HAP-1 (cell line): ENCODE measurements around the gene SLC12A7.
"Not testable (repeated sequence)": the region's sequence is repeated elsewhere in the genome, so short reads cannot be mapped to it uniquely, and the experiment has no call there.

ENCODE experiments used
- DNase-seq, 2 experiments: peaks; one replicate each; pipeline ENCODE4 v3.0.0-alpha.2; 2016 to 2020; ENCODE audit warnings: low spot score in 2 of 2
- H3K27me3 ChIP-seq: fragments of 250-450 bp; sonication (Bioruptor Pico); 2 replicates; pipeline ENCODE4 v1.5.1; 2020; ENCODE audit warnings: low read depth, mild to moderate bottlenecking, moderate library complexity
- H3K36me3 ChIP-seq: fragments of 250-450 bp; sonication (Bioruptor Pico); replicated peaks from 2 replicates; pipeline ENCODE4 v1.5.1; 2020; ENCODE audit warnings: mild to moderate bottlenecking
- H3K4me1 ChIP-seq: fragments of 250-450 bp; sonication (Bioruptor Pico); 2 replicates; pipeline ENCODE4 v1.5.1; 2020; ENCODE audit warnings: mild to moderate bottlenecking
- H3K4me3 ChIP-seq: fragments of 250-450 bp; sonication (Bioruptor Pico); 2 replicates; pipeline ENCODE4 v1.5.1; 2020; ENCODE audit warnings: mild to moderate bottlenecking, moderate library complexity
- H3K9me3 ChIP-seq: fragments of 250-450 bp; sonication (Bioruptor Pico); 2 replicates; pipeline ENCODE4 v1.5.1; 2020; ENCODE audit warnings: mild to moderate bottlenecking, moderate library complexity
- in situ Hi-C: fragments of 300-500 bp; cut with MboI; formaldehyde crosslinking; loops from 3 replicates; pipeline ENCODE4 v1.14.3; 2020; ENCODE audit warnings: low sequenced_read_pairs, inconsistent platforms, mixed read lengths

Gene SLC12A7

GRCh38 chr5:1027631-1028441, 84.0 kb downstream of the SLC12A7 start:
- no peak for DNase-seq
- in situ Hi-C loops, result no loop called here
- no peaks in the 10 kb centered on the region for H3K4me1 ChIP-seq
- no peak overlapping the region for H3K4me3 ChIP-seq
- H3K9me3 ChIP-seq, result no peaks in the 10 kb centered on the region
- H3K27me3 ChIP-seq, result no peaks in the 10 kb centered on the region
- H3K36me3 ChIP-seq, result no peaks in the 10 kb centered on the region

GRCh38 chr5:1026700-1027621, 84.9 kb downstream of the SLC12A7 start:
- in situ Hi-C loops, result no loop called here
- Histone ChIP-seq H3K27me3 (no peaks in the 10 kb centered on the region), H3K36me3 (no peaks in the 10 kb centered on the region), H3K4me1 (no peaks in the 10 kb centered on the region), H3K9me3 (no peaks in the 10 kb centered on the region), H3K4me3 (no peak overlapping the region)
- no peak for DNase-seq

DNA sequence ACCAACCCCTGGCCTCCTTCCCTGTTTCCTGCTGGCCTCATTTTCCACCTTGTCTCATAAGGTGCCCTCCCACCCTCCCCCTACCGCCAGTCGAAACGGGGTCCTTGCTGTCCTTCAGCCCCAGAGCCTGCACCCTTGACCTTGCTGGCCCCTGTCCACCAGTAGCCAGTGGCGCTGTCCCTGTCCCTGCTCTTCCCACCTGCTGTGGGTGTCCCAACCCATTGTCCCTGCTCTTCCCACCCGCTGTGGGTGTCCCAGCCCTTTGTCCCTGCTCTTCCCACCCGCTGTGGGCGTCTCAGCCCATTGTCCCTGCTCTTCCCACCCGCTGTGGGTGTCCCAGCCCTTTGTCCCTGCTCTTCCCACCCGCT, 89.9 kb downstream of the SLC12A7 start:
- H3K9me3 ChIP-seq, H3K4me3 ChIP-seq, H3K4me1 ChIP-seq, DNase-seq, H3K36me3 ChIP-seq, in situ Hi-C loops, H3K27me3 ChIP-seq: not testable (repeated sequence)

DNA sequence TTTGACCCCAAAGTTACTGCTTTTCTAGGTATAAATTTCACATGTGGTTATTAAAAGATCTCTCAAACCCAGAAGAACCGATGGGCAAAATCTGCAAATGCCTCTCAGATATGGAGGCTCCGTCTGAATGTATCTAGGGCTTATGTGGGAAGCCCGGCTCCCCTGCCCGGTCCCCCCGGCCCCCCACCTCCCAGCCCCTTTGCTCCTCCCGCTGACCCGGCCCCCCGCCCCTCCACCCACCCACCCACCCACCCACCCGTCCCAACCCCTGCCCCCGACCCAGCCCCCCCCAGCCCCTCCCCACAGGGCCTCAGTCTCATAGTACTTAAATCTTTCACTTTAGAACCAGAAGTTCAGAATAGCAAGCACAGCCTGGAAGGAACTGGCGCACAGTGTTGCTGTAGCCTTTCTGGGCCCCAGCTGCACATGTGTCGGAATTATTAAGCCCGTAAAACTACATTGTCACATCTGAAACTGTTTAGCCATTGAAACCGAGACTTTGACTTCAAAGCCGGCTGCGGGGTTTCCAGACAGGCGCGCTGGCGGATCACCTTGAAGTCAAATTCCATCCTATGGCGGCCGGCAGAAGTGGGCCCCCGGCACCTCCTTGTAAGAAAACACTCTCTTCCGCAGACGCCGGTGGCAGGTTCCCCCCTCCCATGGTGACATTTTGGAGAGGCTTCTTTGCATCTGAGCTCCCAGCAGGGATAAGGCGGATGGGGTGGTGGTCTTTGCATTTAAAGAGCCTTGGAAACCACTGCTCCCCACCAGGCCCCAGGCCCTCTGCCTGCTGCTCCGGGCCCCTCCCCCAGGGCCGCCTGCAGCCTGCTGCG, 90.5 kb downstream of the SLC12A7 start:
- no peak overlapping the region for H3K4me3 ChIP-seq
- H3K36me3 ChIP-seq, result no peaks in the 10 kb centered on the region
- H3K4me1 ChIP-seq, result no peaks in the 10 kb centered on the region
- no peaks in the 10 kb centered on the region for H3K9me3 ChIP-seq
- no peak for DNase-seq
- in situ Hi-C loops, result no loop called here
- no peaks in the 10 kb centered on the region for H3K27me3 ChIP-seq

GRCh38 chr5:1020452-1020961, 91.4 kb downstream of the SLC12A7 start:
- H3K27me3 ChIP-seq, result no peaks in the 10 kb centered on the region
- in situ Hi-C loops, result no loop called here
- no peak for DNase-seq
- no peak overlapping the region for H3K4me3 ChIP-seq
- H3K9me3 ChIP-seq, result no peaks in the 10 kb centered on the region
- no peaks in the 10 kb centered on the region for H3K36me3 ChIP-seq
- H3K4me1 ChIP-seq, result no peaks in the 10 kb centered on the region

DNA sequence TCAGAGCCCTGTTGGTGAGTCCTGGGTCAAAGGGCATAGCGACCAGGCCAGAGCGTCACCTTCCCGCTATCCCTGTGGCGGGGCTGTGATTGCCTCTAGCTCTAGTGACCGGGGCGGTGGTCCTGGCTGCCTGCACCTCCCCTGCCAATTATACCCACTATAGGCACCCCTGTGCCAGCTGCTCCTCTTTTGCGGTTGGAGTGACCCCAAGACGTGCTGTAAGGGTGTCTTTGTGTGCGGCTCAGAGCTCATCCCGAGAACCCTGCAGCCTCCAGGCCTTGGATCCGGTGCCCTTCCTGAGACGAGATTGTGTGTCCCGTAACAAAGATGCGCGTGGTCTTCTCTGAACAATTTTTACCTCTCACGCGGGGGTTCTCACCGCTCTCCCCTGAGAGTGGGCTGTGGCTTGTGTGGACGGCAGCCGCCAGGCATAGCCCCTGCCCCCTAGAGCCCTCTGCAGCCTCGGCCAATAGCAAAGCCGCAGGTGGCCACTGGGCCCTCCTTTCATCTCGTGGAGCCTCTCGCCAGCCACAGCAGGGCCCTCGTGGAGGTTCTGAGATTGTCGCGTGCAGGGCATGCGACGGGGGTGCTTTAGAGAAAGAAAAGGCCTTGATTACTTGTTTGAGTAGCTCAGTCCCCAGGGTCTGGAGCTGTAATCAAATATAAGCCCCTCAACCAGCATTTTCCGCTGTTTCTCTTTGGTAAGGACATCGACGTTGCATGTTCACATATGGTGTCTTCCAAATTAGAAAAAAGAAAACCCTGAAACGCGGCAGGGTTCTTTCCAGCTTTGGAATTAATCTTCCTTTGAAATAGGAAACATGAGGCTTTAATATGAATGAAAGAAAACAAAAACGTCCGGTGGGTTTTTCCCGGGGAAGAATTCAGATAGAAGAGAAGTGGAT, 92.6 kb downstream of the SLC12A7 start:
- Histone ChIP-seq H3K9me3 (no peaks in the 10 kb centered on the region), H3K36me3 (no peaks in the 10 kb centered on the region), H3K27me3 (no peaks in the 10 kb centered on the region), H3K4me1 (no peaks in the 10 kb centered on the region), H3K4me3 (no peak overlapping the region)
- in situ Hi-C loops, result no loop called here
- no peak for DNase-seq

DNA sequence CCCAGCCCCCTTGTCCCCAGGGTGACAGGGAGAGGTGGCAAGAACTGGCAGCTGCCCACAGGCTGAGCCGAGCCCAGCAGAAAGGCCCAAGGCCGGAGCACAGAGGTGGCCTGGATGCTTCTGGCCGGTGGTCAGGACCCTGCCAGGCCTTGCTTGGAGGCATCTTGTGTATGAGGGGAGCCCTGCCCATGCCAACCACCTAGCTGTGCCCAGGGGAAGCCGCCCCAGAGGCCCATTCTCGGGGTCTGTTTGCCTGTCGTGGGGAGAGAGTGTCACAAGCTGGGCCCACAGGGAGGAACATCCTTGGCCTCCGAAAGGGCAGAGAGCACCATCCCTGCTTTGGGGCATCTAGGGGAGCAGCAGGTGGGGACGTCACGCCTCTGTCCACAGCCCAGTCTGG, 93.3 kb downstream of the SLC12A7 start:
- in situ Hi-C loops, result no loop called here
- no peaks in the 10 kb centered on the region for H3K27me3 ChIP-seq
- H3K4me3 ChIP-seq, result no peak overlapping the region
- H3K9me3 ChIP-seq, result no peaks in the 10 kb centered on the region
- no peaks in the 10 kb centered on the region for H3K36me3 ChIP-seq
- no peak for DNase-seq
- H3K4me1 ChIP-seq, result no peaks in the 10 kb centered on the region

DNA sequence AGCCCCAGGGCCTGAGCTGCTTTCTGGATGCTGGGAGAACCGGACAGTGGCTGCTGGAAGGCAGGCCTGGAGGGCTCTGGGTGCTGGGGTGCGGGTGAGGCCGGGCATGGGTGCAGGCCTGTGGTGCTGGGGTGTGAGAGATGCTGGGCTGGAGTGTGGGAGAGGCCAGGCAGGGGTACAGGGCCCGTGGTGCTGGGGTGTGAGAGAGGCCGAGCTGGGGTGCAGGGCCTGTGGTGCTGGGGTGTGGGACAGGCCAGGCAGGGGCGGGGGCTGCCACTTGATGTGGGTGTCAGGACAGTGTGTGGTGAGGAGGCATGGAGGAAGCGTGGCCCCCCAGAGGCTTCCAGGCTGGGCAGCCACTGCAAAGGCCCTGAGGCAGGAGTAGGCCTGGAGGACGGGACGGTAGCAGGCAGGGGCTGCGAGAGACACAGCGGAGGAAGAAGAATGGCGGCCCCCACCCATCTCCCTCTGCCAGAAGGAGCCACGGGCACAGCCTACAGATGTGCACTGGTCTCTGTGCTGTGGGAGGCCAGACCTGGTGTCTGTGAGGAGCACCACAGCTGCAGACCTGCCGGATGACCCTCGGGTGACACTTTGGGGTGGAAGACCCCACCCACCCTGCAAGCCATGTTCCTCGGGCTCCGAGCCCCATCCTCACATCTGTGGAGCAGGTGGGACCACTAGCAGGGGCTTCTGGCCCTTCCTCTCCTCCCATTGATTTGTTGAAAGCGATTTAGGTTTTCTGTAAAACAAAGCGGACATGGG, 94.0 kb downstream of the SLC12A7 start:
- Histone ChIP-seq H3K27me3 (no peaks in the 10 kb centered on the region), H3K36me3 (no peaks in the 10 kb centered on the region), H3K4me3 (no peak overlapping the region), H3K4me1 (no peaks in the 10 kb centered on the region), H3K9me3 (no peaks in the 10 kb centered on the region)
- no peak for DNase-seq
- in situ Hi-C loops, result no loop called here

- in situ Hi-C loops, result no loop called here
- DNase-seq, result no peak
- Histone ChIP-seq H3K9me3 (no peaks in the 10 kb centered on the region), H3K36me3 (no peaks in the 10 kb centered on the region), H3K27me3 (no peaks in the 10 kb centered on the region), H3K4me3 (no peak overlapping the region), H3K4me1 (no peaks in the 10 kb centered on the region)
Measured at GRCh38 chr5:1017056-1017455, 94.8 kb downstream of the SLC12A7 start.

- no peak overlapping the region for H3K4me3 ChIP-seq
- H3K4me1 ChIP-seq, result no peaks in the 10 kb centered on the region
- H3K36me3 ChIP-seq, result no peaks in the 10 kb centered on the region
- H3K9me3 ChIP-seq, result no peaks in the 10 kb centered on the region
- DNase-seq, result no peak
- no peaks in the 10 kb centered on the region for H3K27me3 ChIP-seq
- in situ Hi-C loops, result no loop called here
Measured at GRCh38 chr5:1016476-1016875, 95.4 kb downstream of the SLC12A7 start.

GRCh38 chr5:1016036-1016435, 95.8 kb downstream of the SLC12A7 start:
- in situ Hi-C loops, result no loop called here
- H3K9me3 ChIP-seq, result no peaks in the 10 kb centered on the region
- no peaks in the 10 kb centered on the region for H3K27me3 ChIP-seq
- H3K36me3 ChIP-seq, result no peaks in the 10 kb centered on the region
- H3K4me1 ChIP-seq, result no peaks in the 10 kb centered on the region
- no peak overlapping the region for H3K4me3 ChIP-seq
- DNase-seq, result no peak

DNA sequence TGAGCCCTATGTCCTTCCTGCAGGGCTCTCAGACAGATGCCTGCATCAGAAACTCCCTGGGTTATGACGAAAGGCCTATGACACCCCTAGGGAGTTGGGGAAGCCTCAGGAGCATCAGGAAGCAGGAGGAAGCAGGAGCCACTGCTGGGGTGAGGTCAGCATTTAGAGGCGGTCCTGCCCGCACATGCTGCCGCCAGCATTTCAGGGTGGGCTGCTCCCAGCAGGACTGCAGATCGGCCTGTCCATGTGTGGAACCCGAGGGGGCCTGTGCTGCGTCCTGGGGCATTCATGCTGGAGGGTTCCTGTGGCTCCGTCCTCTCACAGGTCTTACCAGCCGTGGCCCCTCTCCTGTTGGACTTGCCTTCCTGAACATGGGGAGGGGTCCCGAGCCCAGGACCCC, 96.4 kb downstream of the SLC12A7 start:
- no peaks in the 10 kb centered on the region for H3K36me3 ChIP-seq
- H3K4me3 ChIP-seq, result no peak overlapping the region
- in situ Hi-C loops, result no loop called here
- no peaks in the 10 kb centered on the region for H3K4me1 ChIP-seq
- DNase-seq, result no peak
- H3K27me3 ChIP-seq, result no peaks in the 10 kb centered on the region
- no peaks in the 10 kb centered on the region for H3K9me3 ChIP-seq
